ENCODE data around the gene RTN4RL2. TPM values are rescaled to one million over a fixed set of nuclear protein-coding genes. Genes with fewer than 3 reads are reported as not detected.

Gene RTN4RL2
- total and polyA plus RNA-seq, 2 donors (not counting 3 experiments of a cell fraction or from before 2014, with no cell fraction given), result 0.35 to 1.3 TPM

- no peaks in the 10 kb centered on the region for H3K9me1 ChIP-seq (replicated peaks; ENCODE audit: control insufficient read depth, extremely low read depth, insufficient read depth, low read length)
- ChIA-PET POLR2A (no interaction called here), CTCF (interaction anchor here (0.6 to 2.3 kb wide), 3 partner anchors 10 to 26 kb away, joined by 3 to 8 read pairs (median 3); no protein-coding TSS in a partner anchor)
- H3K9me3 ChIP-seq (replicated peaks; ENCODE audit: control insufficient read depth, insufficient read depth, low read length), result no peaks in the 10 kb centered on the region
- H3K79me2 ChIP-seq (ENCODE audit: control insufficient read depth, insufficient read depth, low read length), result no peaks in the 10 kb centered on the region
- no peak overlapping the region for H3K4me2 ChIP-seq (ENCODE audit: insufficient read depth, low read length)
- no peak overlapping the region for H3K27ac ChIP-seq (ENCODE audit: insufficient read depth, low read depth, low read length)
- DNase-seq (ENCODE audit: low read depth, low spot score), result no peak
- peaks cover 4 to 9% of the 10 kb centered on the region in 2 experiments for H3K27me3 ChIP-seq (ENCODE audit: control insufficient read depth in 2 of 2, insufficient read depth in 2 of 2, low read length in 2 of 2)
- H3K4me1 ChIP-seq (ENCODE audit: control insufficient read depth, extremely low read depth, insufficient read depth, low read length), result no peaks in the 10 kb centered on the region
- H4K20me1 ChIP-seq (replicated peaks; ENCODE audit: control insufficient read depth, extremely low read depth, insufficient read depth, low read length), result no peaks in the 10 kb centered on the region
- no peak overlapping the region for H3K4me3 ChIP-seq (replicated peaks in 1 of 3; ENCODE audit: insufficient read depth in 1 of 3, low read depth in 1 of 3, low read length in 3 of 3)
- H2AFZ ChIP-seq (ENCODE audit: low read depth, low read length), result no peak overlapping the region
- dilution Hi-C loops (cut with MboI; ENCODE audit: extremely low pct_ligation_motif_present, low sequenced_read_pairs), result no loop called here
- TF ChIP-seq FOS (IDR thresholded peaks at IDR 0.05; ENCODE audit: borderline replicate concordance, insufficient read depth, low read length) (no peak), POLR2A (IDR thresholded peaks at IDR 0.05; ENCODE audit: low read depth, low read length) (no peak)
- H3K36me3 ChIP-seq (ENCODE audit: control insufficient read depth in 2 of 2, extremely low read depth in 1 of 2, insufficient read depth in 2 of 2, low read length in 2 of 2), result no peaks in the 10 kb centered on the region
- FAIRE-seq, result no peak
- intact Hi-C loops (cut with micrococcal nuclease), result no loop called here
- no TSS peak for BruUV-seq (replicated peaks)
- H3K9ac ChIP-seq (replicated peaks; ENCODE audit: extremely low read depth, insufficient read depth, low read length), result no peak overlapping the region
These were observed 27.6 kb upstream of the RTN4RL2 start for GRCh38 chr11:57432714-57433163.

- no peaks in the 10 kb centered on the region for H3K4me1 ChIP-seq (ENCODE audit: control insufficient read depth, extremely low read depth, insufficient read depth, low read length)
- no peak overlapping the region for H3K4me2 ChIP-seq (ENCODE audit: insufficient read depth, low read length)
- no peak overlapping the region for H3K27ac ChIP-seq (ENCODE audit: insufficient read depth, low read depth, low read length)
- dilution Hi-C loops (cut with MboI; ENCODE audit: extremely low pct_ligation_motif_present, low sequenced_read_pairs) (no loop called here), intact Hi-C loops (cut with micrococcal nuclease) (no loop called here)
- no peaks in the 10 kb centered on the region for H4K20me1 ChIP-seq (replicated peaks; ENCODE audit: control insufficient read depth, extremely low read depth, insufficient read depth, low read length)
- H3K9me1 ChIP-seq (replicated peaks; ENCODE audit: control insufficient read depth, extremely low read depth, insufficient read depth, low read length), result no peaks in the 10 kb centered on the region
- no peak overlapping the region for H2AFZ ChIP-seq (ENCODE audit: low read depth, low read length)
- BruUV-seq (replicated peaks), result no TSS peak
- FAIRE-seq (no peak), DNase-seq (ENCODE audit: low read depth, low spot score) (no peak)
- peaks cover 2 to 5% of the 10 kb centered on the region in 2 experiments for H3K27me3 ChIP-seq (ENCODE audit: control insufficient read depth in 2 of 2, insufficient read depth in 2 of 2, low read length in 2 of 2)
- TF ChIP-seq JUN (IDR thresholded peaks at IDR 0.05; ENCODE audit: borderline replicate concordance, insufficient read depth, insufficient read length, low read depth) (no peak), GATA2 (IDR thresholded peaks at IDR 0.05; ENCODE audit: insufficient read depth, insufficient read length, low read depth, low read length) (no peak), MAX (IDR thresholded peaks at IDR 0.05; ENCODE audit: insufficient read depth, insufficient read length) (no peak), POLR2AphosphoS5 (IDR thresholded peaks at IDR 0.05; ENCODE audit: insufficient read depth, low read depth, low read length) (no peak), FOS (IDR thresholded peaks at IDR 0.05; ENCODE audit: borderline replicate concordance, insufficient read depth, low read length) (no peak), EZH2 (IDR thresholded peaks at IDR 0.05; ENCODE audit: borderline replicate concordance, low read depth, low read length, severe bottlenecking) (no peak), MYC (IDR thresholded peaks at IDR 0.05; ENCODE audit: low read depth, low read length) (no peak), POLR2A (IDR thresholded peaks at IDR 0.05; ENCODE audit: low read depth, low read length) (no peak), CTCF (IDR thresholded peaks at IDR 0.05; ENCODE audit: extremely low read depth in 1 of 2, insufficient read depth in 1 of 2, low read depth in 1 of 2, low read length in 2 of 2) (no peak)
- ChIA-PET POLR2A (no interaction called here), CTCF (interaction anchor here (1.2 to 2.3 kb wide), 3 partner anchors 23 to 85 kb away, joined by 4 to 8 read pairs (median 5); no protein-coding TSS in a partner anchor)
- H3K4me3 ChIP-seq (replicated peaks in 1 of 3; ENCODE audit: insufficient read depth in 1 of 3, low read depth in 1 of 3, low read length in 3 of 3), result no peak overlapping the region
- no peaks in the 10 kb centered on the region for H3K79me2 ChIP-seq (ENCODE audit: control insufficient read depth, insufficient read depth, low read length)
- no peaks in the 10 kb centered on the region for H3K36me3 ChIP-seq (ENCODE audit: control insufficient read depth in 2 of 2, extremely low read depth in 1 of 2, insufficient read depth in 2 of 2, low read length in 2 of 2)
- H3K9ac ChIP-seq (replicated peaks; ENCODE audit: extremely low read depth, insufficient read depth, low read length), result no peak overlapping the region
- no peaks in the 10 kb centered on the region for H3K9me3 ChIP-seq (replicated peaks; ENCODE audit: control insufficient read depth, insufficient read depth, low read length)
These were observed 25.4 kb upstream of the RTN4RL2 start for GRCh38 chr11:57434640-57435546.

Data from endothelial cell of umbilical vein (primary cell).